Pancreas (tissue), 10 donors: Measurements from ENCODE around the gene PDE10A. TPM values are rescaled to one million over a fixed set of nuclear protein-coding genes. Genes with fewer than 3 reads are reported as not detected.

Source experiments
- ATAC-seq, 4 donors: fragments of 200-7000 bp; cut with Tn5 transposase; one replicate each; pipeline versions ENCODE4 v1.8.0 to v1.9.1; 2020; ENCODE audit warnings: mild to moderate bottlenecking in 4 of 4, moderate library complexity in 4 of 4
- DNase-seq, 6 donors: peaks; one replicate each; pipeline ENCODE4 v3.0.0-alpha.2; 2020
- FAIRE-seq: peaks from 2 replicates; lab custom pipeline; 2012; peaks lifted over from hg19 to GRCh38; lab: Jason Lieb, UNC
- H3K27ac ChIP-seq, 4 donors: fragments of 200-600 bp; sonication (generic); 1 replicate in 3 of 4; 2 replicates in 1 of 4; pipeline versions ENCODE4 v1.5.0 to v1.8.0; 2020
- H3K27me3 ChIP-seq, 4 donors: fragments of 200-600 bp; one replicate each; pipeline ENCODE4 v1.8.0; 2021
- H3K36me3 ChIP-seq, 3 donors: fragments of 200-600 bp; sonication (generic) in 1 of 3; one replicate each; pipeline versions ENCODE4 v1.5.0 to v1.8.0; 2020 to 2021
- H3K4me1 ChIP-seq, 3 donors: fragments of 200-600 bp; one replicate each; pipeline ENCODE4 v1.8.0; 2021
- H3K4me3 ChIP-seq, 4 donors: fragments of 200-600 bp; sonication (generic) in 2 of 4; one replicate each; pipeline versions ENCODE4 v1.5.0 to v1.8.0; 2020 to 2021
- H3K9me3 ChIP-seq, 4 donors: fragments of 200-600 bp; one replicate each; pipeline ENCODE4 v1.8.0; 2021
- CTCF ChIP-seq, 4 donors: fragments of 200-600 bp; sonication (generic) in 3 of 4; IDR thresholded peaks; one replicate each; pipeline versions ENCODE4 v1.5.0 to v1.8.0; 2021; ENCODE audit warnings: antibody characterized with exemption in 4 of 4
- WGBS, 2 donors: extraction: QIAGEN DNeasy Blood & Tissue Kit; methylation state at CpG; one replicate each; pipeline ENCODE4 v1.1.7; 2013; 5-methylcytosine and 5-hydroxymethylcytosine counted together
- intact Hi-C, 3 donors: fragments of 100-400 bp; cut with DNase I; formaldehyde crosslinking; loops; one replicate each; pipeline versions ENCODE4 v1.11.1 to v1.14.2; 2022
- polyA plus RNA-seq, 2 donors: library from polyadenylated mRNA; stranded (reverse); fragments of 200-250 nt; gene quantifications; one replicate each; pipeline ENCODE4 v1.2.3, GENCODE V29; 2013
- total RNA-seq, 6 donors: library from RNA; stranded (reverse); fragmentation: NEBNext Ultra II Directional in 4 of 6; extraction: Animal tissue kit (Norgen Biotek cat#: 25700) in 4 of 6; gene quantifications; one replicate each; pipeline versions ENCODE4 v1.2.1 to v1.2.4, GENCODE V29; 2021 to 2023
- donor health status: healthy with polysubstance abuse.
- donor health status: DM: no; HTN: no; CAD: no; lungs with moderate emphysema.
- donor health status: DM: no; HTN: no; CAD: no.
- donor health status: control.
- donor health status: control.
- donor health status: Bipolar disorder and iron deficiency.
- donor health status: DM: yes; HTN: yes; CAD: no.
- donor health status: DM: no; HTN: no; CAD: no.
- donor health status: DM: no; HTN: no; CAD: no.
- donor health status: DM: yes; HTN: yes; CAD: no.

The PDE10A gene
- total and polyA plus RNA-seq, 8 donors: 0.83 to 5.7 (median 2.7) TPM

GRCh38 chr6:165644586-165645266 lies 18.3 kb downstream of the PDE10A start:
- H3K36me3 ChIP-seq: no peaks in the 10 kb centered on the region
- no peak for DNase-seq
- WGBS, 2 donors: 73 to 80% methylated on average over 15 of the region's 15 CpGs

GRCh38 chr6:165643015-165643414 lies 20.0 kb downstream of the PDE10A start:
- H3K27ac ChIP-seq: no peak overlapping the region
- 44 to 53% methylated on average over 3 of the region's 3 CpGs for WGBS, 2 donors
- H3K9me3 ChIP-seq: no peaks in the 10 kb centered on the region
- no peaks in the 10 kb centered on the region for H3K36me3 ChIP-seq
- H3K4me1 ChIP-seq: no peaks in the 10 kb centered on the region
- intact Hi-C loops: no loop called here
- TF ChIP-seq CTCF (IDR thresholded peaks at IDR 0.05): no peak
- FAIRE-seq (no peak), DNase-seq (no peak), ATAC-seq (no peak)
- H3K27me3 ChIP-seq: no peaks in the 10 kb centered on the region
- no peak overlapping the region for H3K4me3 ChIP-seq

More at GRCh38 chr6:165644586-165645266, 18.3 kb downstream of the PDE10A start:
- no peak for FAIRE-seq
- TF ChIP-seq CTCF (IDR thresholded peaks at IDR 0.05): no peak
- H3K4me1 ChIP-seq: no peaks in the 10 kb centered on the region
- no peak for ATAC-seq
- no peak overlapping the region for H3K4me3 ChIP-seq
- no peak overlapping the region for H3K27ac ChIP-seq
- H3K9me3 ChIP-seq: no peaks in the 10 kb centered on the region
- peaks cover 0 to under 1% (median 0%) of the 10 kb centered on the region in 4 donors for H3K27me3 ChIP-seq
- intact Hi-C loops: no loop called here

- no peak for TF ChIP-seq CTCF (IDR thresholded peaks at IDR 0.05)
- Histone ChIP-seq H3K4me3 (no peak overlapping the region), H3K27me3 (no peaks in the 10 kb centered on the region), H3K4me1 (no peaks in the 10 kb centered on the region), H3K9me3 (no peaks in the 10 kb centered on the region), H3K27ac (no peak overlapping the region), H3K36me3 (no peaks in the 10 kb centered on the region)
- WGBS, 2 donors: 68 to 74% methylated on average over 15 of the region's 15 CpGs
- ATAC-seq (no peak), FAIRE-seq (no peak), DNase-seq (no peak)
- intact Hi-C loops: no loop called here
Measured at GRCh38 chr6:165641672-165642156, 21.3 kb downstream of the PDE10A start.

- Histone ChIP-seq H3K4me3 (no peak overlapping the region), H3K36me3 (no peaks in the 10 kb centered on the region), H3K27me3 (no peaks in the 10 kb centered on the region), H3K4me1 (no peaks in the 10 kb centered on the region), H3K27ac (no peak overlapping the region), H3K9me3 (no peaks in the 10 kb centered on the region)
- intact Hi-C loops: no loop called here
- ATAC-seq (no peak), FAIRE-seq (no peak), DNase-seq (no peak)
- TF ChIP-seq CTCF (IDR thresholded peaks at IDR 0.05): no peak
- WGBS, 2 donors: 37 to 63% methylated on average over 4 of the region's 4 CpGs
Measured at GRCh38 chr6:165640806-165641205, 22.2 kb downstream of the PDE10A start.

- no peaks in the 10 kb centered on the region for H3K4me1 ChIP-seq
- H3K4me3 ChIP-seq: no peak overlapping the region
- 71 to 88% methylated on average over 2 of the region's 2 CpGs for WGBS, 2 donors
- no peak for ATAC-seq
- no peaks in the 10 kb centered on the region for H3K36me3 ChIP-seq
- H3K9me3 ChIP-seq: no peaks in the 10 kb centered on the region
- FAIRE-seq: no peak
- DNase-seq: no peak
- intact Hi-C loops: no loop called here
- H3K27me3 ChIP-seq: no peaks in the 10 kb centered on the region
- TF ChIP-seq CTCF (IDR thresholded peaks at IDR 0.05): no peak
- no peak overlapping the region for H3K27ac ChIP-seq
Measured at GRCh38 chr6:165638530-165638929, 24.5 kb downstream of the PDE10A start.
